Globus pallidus (tissue), 1 donor: ENCODE results near the gene ADGRV1.

Experiments
- DNase-seq: peaks from one replicate; pipeline ENCODE4 v3.0.0-alpha.2; 2015; ENCODE audit warnings: low spot score

The ADGRV1 gene

GRCh38 chr5:90868799-90869198 lies 310.2 kb downstream of the ADGRV1 start:
- no peak for DNase-seq

GRCh38 chr5:90871391-90871991 lies 312.9 kb downstream of the ADGRV1 start:
- no peak for DNase-seq

- no peak for DNase-seq
Observed at GRCh38 chr5:90873033-90873517, 314.5 kb downstream of the ADGRV1 start.

- DNase-seq: no peak
Observed at GRCh38 chr5:90874066-90874465, 315.5 kb downstream of the ADGRV1 start.

GRCh38 chr5:90875456-90875855 lies 316.9 kb downstream of the ADGRV1 start:
- DNase-seq: no peak

GRCh38 chr5:90876366-90876765 lies 317.8 kb downstream of the ADGRV1 start:
- DNase-seq: no peak

- DNase-seq: no peak
Observed at GRCh38 chr5:90877049-90877448, 318.5 kb downstream of the ADGRV1 start.

- no peak for DNase-seq
Observed at GRCh38 chr5:90878081-90878480, 319.5 kb downstream of the ADGRV1 start.

GRCh38 chr5:90878549-90879196 lies 320.1 kb downstream of the ADGRV1 start:
- no peak for DNase-seq

GRCh38 chr5:90881626-90882150 lies 323.1 kb downstream of the ADGRV1 start:
- DNase-seq: no peak

GRCh38 chr5:90882448-90882847 lies 323.9 kb downstream of the ADGRV1 start:
- no peak for DNase-seq

GRCh38 chr5:90885180-90885868 lies 326.7 kb downstream of the ADGRV1 start:
- no peak for DNase-seq

- no peak for DNase-seq
Observed at GRCh38 chr5:90886381-90886780, 327.8 kb downstream of the ADGRV1 start.

- no peak for DNase-seq
Observed at GRCh38 chr5:90888511-90889324, 330.1 kb downstream of the ADGRV1 start.

GRCh38 chr5:90889325-90889600 lies 330.7 kb downstream of the ADGRV1 start:
- DNase-seq: no peak

- DNase-seq: no peak
Observed at GRCh38 chr5:90890180-90890579, 331.6 kb downstream of the ADGRV1 start.

GRCh38 chr5:90894866-90895420 lies 336.3 kb downstream of the ADGRV1 start:
- DNase-seq: no peak

- no peak for DNase-seq
Observed at GRCh38 chr5:90897618-90898017, 339.0 kb downstream of the ADGRV1 start.

- DNase-seq: no peak
Observed at GRCh38 chr5:90898326-90899013, 339.9 kb downstream of the ADGRV1 start.

GRCh38 chr5:90899014-90899604 lies 340.5 kb downstream of the ADGRV1 start:
- no peak for DNase-seq

- DNase-seq: no peak
Observed at GRCh38 chr5:90901261-90901660, 342.7 kb downstream of the ADGRV1 start.
